Astrocyte (in vitro differentiated cells and primary cell): ENCODE measurements around the gene WHRN. TPM values are rescaled to one million over a fixed set of nuclear protein-coding genes. Genes with fewer than 3 reads are reported as not detected.

Source experiments
- DNase-seq: peaks from one replicate; pipeline ENCODE4 v3.0.0-alpha.2; 2010; ENCODE audit warnings: low read depth
- FAIRE-seq: peaks from 2 replicates; lab custom pipeline; 2011; peaks lifted over from hg19 to GRCh38; lab: Jason Lieb, UNC
- H2AFZ ChIP-seq: 2 replicates; pipeline ENCODE4 v1.6.0; 2012; ENCODE audit warnings: low read depth, low read length, inconsistent platforms
- H3K27ac ChIP-seq: 2 replicates; pipeline ENCODE4 v1.5.1; 2011; ENCODE audit warnings: low read depth, low read length, inconsistent platforms
- H3K27me3 ChIP-seq: 2 replicates; pipeline ENCODE4 v1.6.0; 2011; ENCODE audit warnings: low read length, inconsistent platforms; ENCODE audit not compliant: insufficient read depth
- H3K36me3 ChIP-seq: 2 replicates; pipeline ENCODE4 v1.5.1; 2011; ENCODE audit warnings: low read length, inconsistent platforms; ENCODE audit not compliant: insufficient read depth
- H3K4me1 ChIP-seq: 2 replicates; pipeline ENCODE4 v1.5.1; 2011; ENCODE audit warnings: low read length, inconsistent platforms; ENCODE audit not compliant: insufficient read depth
- H3K4me2 ChIP-seq: 2 replicates; pipeline ENCODE4 v1.6.0; 2012; ENCODE audit warnings: low read length, inconsistent platforms
- H3K4me3 ChIP-seq: 2 replicates; pipeline ENCODE4 v1.5.1; 2011; ENCODE audit warnings: low read depth, mild to moderate bottlenecking, low read length, inconsistent platforms; ENCODE audit not compliant: insufficient read depth
- H3K79me2 ChIP-seq: 2 replicates; pipeline ENCODE4 v1.6.0; 2012; ENCODE audit warnings: mild to moderate bottlenecking, low read length, inconsistent platforms; ENCODE audit not compliant: insufficient read depth
- H3K9ac ChIP-seq: 2 replicates; pipeline ENCODE4 v1.6.0; 2012; ENCODE audit warnings: mild to moderate bottlenecking, low read length, inconsistent platforms
- H3K9me3 ChIP-seq: 2 replicates; pipeline ENCODE4 v1.5.1; 2012; ENCODE audit warnings: low read depth, mild to moderate bottlenecking, low read length, inconsistent platforms; ENCODE audit not compliant: insufficient read depth
- H4K20me1 ChIP-seq: 2 replicates; pipeline ENCODE4 v1.6.0; 2012; ENCODE audit warnings: low read length, inconsistent platforms; ENCODE audit not compliant: insufficient read depth
- H3K27ac Mint-ChIP-seq: one replicate; pipeline ENCODE4 v1.8.0; 2021; ENCODE audit warnings: mild to moderate bottlenecking, mixed read lengths; ENCODE audit not compliant: unreplicated experiment
- H3K27me3 Mint-ChIP-seq: one replicate; pipeline ENCODE4 v1.8.0; 2021; ENCODE audit warnings: low read depth, mixed read lengths; ENCODE audit not compliant: unreplicated experiment
- H3K36me3 Mint-ChIP-seq: one replicate; pipeline ENCODE4 v1.8.0; 2021; ENCODE audit warnings: low read depth, mixed read lengths; ENCODE audit not compliant: unreplicated experiment
- H3K4me1 Mint-ChIP-seq: one replicate; pipeline ENCODE4 v1.8.0; 2021; ENCODE audit warnings: low read depth, mixed read lengths; ENCODE audit not compliant: unreplicated experiment
- H3K4me3 Mint-ChIP-seq: one replicate; pipeline ENCODE4 v1.8.0; 2021; ENCODE audit warnings: mild to moderate bottlenecking, moderate library complexity, mixed read lengths; ENCODE audit not compliant: unreplicated experiment
- H3K9me3 Mint-ChIP-seq: one replicate; pipeline ENCODE4 v1.8.0; 2021; ENCODE audit warnings: mild to moderate bottlenecking, mixed read lengths; ENCODE audit not compliant: unreplicated experiment
- CTCF ChIP-seq: IDR thresholded peaks from 2 replicates; pipeline ENCODE4 v1.5.1; 2011; ENCODE audit warnings: low read depth, mild to moderate bottlenecking, inconsistent platforms, low read length, moderate library complexity; ENCODE audit not compliant: insufficient read depth
- EZH2 ChIP-seq: IDR thresholded peaks from 2 replicates; pipeline ENCODE4 v1.6.1; 2012; ENCODE audit warnings: mild to moderate bottlenecking, low read length, inconsistent platforms; ENCODE audit not compliant: insufficient read depth
- total RNA-seq: library from RNA; stranded (reverse); gene quantifications from 2 replicates; pipeline ENCODE4 v1.2.1, GENCODE V29; 2021

The WHRN gene
- total RNA-seq, 1 donor from 2014 or later: 10.2 TPM

- H3K36me3 Mint-ChIP-seq: peaks cover 28% of the 10 kb centered on the region
- no peaks in the 10 kb centered on the region for H3K27me3 ChIP-seq
- no peak overlapping the region for H3K4me3 ChIP-seq
- H3K36me3 ChIP-seq: peaks cover 5% of the 10 kb centered on the region
- no peak overlapping the region for H2AFZ ChIP-seq
- peaks cover 12% of the 10 kb centered on the region for H4K20me1 ChIP-seq
- DNase-seq: no peak
- no peak overlapping the region for H3K4me3 Mint-ChIP-seq
- H3K27ac Mint-ChIP-seq: no peak overlapping the region
- H3K27ac ChIP-seq: no peak overlapping the region
- TF ChIP-seq EZH2 (no peak), CTCF (no peak)
- H3K4me1 ChIP-seq: peaks cover 8% of the 10 kb centered on the region
- no peaks in the 10 kb centered on the region for H3K27me3 Mint-ChIP-seq
- no peak overlapping the region for H3K9ac ChIP-seq
- FAIRE-seq: no peak
- peaks cover 16% of the 10 kb centered on the region for H3K4me1 Mint-ChIP-seq
- H3K9me3 Mint-ChIP-seq: peaks cover 1% of the 10 kb centered on the region
- H3K4me2 ChIP-seq: no peak overlapping the region
- H3K9me3 ChIP-seq: no peaks in the 10 kb centered on the region
- peaks cover 7% of the 10 kb centered on the region for H3K79me2 ChIP-seq
Measured at GRCh38 chr9:114378883-114379282, 126.4 kb downstream of the WHRN start.

- H3K27me3 ChIP-seq: no peaks in the 10 kb centered on the region
- peaks cover 5% of the 10 kb centered on the region for H3K36me3 ChIP-seq
- no peak overlapping the region for H3K4me2 ChIP-seq
- no peak overlapping the region for H3K27ac ChIP-seq
- H3K4me3 ChIP-seq: no peak overlapping the region
- peaks cover 1% of the 10 kb centered on the region for H3K9me3 Mint-ChIP-seq
- peaks cover 5% of the 10 kb centered on the region for H3K79me2 ChIP-seq
- no peak for FAIRE-seq
- peaks cover 28% of the 10 kb centered on the region for H3K36me3 Mint-ChIP-seq
- no peak overlapping the region for H3K27ac Mint-ChIP-seq
- H3K4me3 Mint-ChIP-seq: no peak overlapping the region
- H3K9ac ChIP-seq: no peak overlapping the region
- H3K4me1 ChIP-seq: peaks cover under 1% of the 10 kb centered on the region
- peaks cover 12% of the 10 kb centered on the region for H4K20me1 ChIP-seq
- no peaks in the 10 kb centered on the region for H3K9me3 ChIP-seq
- DNase-seq: no peak
- TF ChIP-seq EZH2: no peak
- TF ChIP-seq CTCF: no peak
- H2AFZ ChIP-seq: no peak overlapping the region
- H3K4me1 Mint-ChIP-seq: peaks cover 8% of the 10 kb centered on the region
- H3K27me3 Mint-ChIP-seq: no peaks in the 10 kb centered on the region
Measured at GRCh38 chr9:114378016-114378415, 127.3 kb downstream of the WHRN start.

- DNase-seq (no peak), FAIRE-seq (no peak)
- H3K4me2 ChIP-seq: no peak overlapping the region
- peaks cover 4% of the 10 kb centered on the region for H3K4me1 ChIP-seq
- H3K79me2 ChIP-seq: peaks cover under 1% of the 10 kb centered on the region
- Mint-ChIP-seq H3K27ac (no peak overlapping the region), H3K27me3 (no peaks in the 10 kb centered on the region), H3K9me3 (peaks cover 1% of the 10 kb centered on the region), H3K4me1 (peaks cover 2% of the 10 kb centered on the region), H3K4me3 (no peak overlapping the region), H3K36me3 (peaks cover 28% of the 10 kb centered on the region)
- peaks cover 12% of the 10 kb centered on the region for H4K20me1 ChIP-seq
- H3K36me3 ChIP-seq: peaks cover 5% of the 10 kb centered on the region
- TF ChIP-seq CTCF (no peak), EZH2 (no peak)
- no peak overlapping the region for H3K4me3 ChIP-seq
- no peak overlapping the region for H3K9ac ChIP-seq
- H3K27ac ChIP-seq: no peak overlapping the region
- no peaks in the 10 kb centered on the region for H3K27me3 ChIP-seq
- no peaks in the 10 kb centered on the region for H3K9me3 ChIP-seq
- H2AFZ ChIP-seq: no peak overlapping the region
Measured at GRCh38 chr9:114376586-114377445, 128.5 kb downstream of the WHRN start.
